ENCODE measurements around the gene SLC28A3.

The SLC28A3 gene

DNA sequence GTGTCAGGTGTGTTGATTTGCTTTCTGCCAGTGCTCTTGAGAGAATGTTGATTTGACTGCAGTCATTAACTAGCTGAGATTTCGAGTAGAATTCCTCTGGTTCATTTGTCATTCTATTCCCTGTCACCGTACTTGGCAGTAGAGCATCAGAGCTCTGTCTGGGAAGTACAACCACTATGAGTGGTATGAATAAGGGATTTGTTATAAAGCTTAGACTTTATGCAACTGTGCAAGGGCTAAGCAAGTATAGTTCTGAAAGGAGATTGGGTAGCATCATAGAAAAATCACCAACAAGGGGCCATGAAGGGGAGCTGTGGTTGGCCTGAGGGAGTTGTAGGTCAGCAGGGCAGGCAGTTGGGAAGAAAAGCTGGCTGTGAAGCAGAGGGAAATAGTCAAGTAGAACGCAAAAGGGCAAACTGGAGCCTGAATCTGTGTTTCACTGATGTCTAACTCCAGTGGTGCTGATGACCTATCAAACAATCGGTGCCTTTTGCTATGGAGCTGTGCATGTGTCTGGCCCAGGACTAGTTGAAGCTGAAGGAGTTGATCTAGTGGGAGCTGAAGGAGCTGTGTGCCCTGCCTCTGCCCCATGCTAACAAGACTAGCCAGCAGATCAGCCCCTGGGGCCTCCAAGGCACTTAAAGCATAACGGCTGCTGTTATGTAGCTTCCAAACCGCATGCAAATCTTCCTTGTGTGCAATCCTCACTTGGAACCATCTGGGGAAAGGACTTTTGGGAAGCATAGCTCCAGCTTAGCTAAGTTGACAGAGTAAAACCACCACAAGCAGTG lies 110.0 kb downstream of the SLC28A3 start:
- TF ChIP-seq, protein P1, sequence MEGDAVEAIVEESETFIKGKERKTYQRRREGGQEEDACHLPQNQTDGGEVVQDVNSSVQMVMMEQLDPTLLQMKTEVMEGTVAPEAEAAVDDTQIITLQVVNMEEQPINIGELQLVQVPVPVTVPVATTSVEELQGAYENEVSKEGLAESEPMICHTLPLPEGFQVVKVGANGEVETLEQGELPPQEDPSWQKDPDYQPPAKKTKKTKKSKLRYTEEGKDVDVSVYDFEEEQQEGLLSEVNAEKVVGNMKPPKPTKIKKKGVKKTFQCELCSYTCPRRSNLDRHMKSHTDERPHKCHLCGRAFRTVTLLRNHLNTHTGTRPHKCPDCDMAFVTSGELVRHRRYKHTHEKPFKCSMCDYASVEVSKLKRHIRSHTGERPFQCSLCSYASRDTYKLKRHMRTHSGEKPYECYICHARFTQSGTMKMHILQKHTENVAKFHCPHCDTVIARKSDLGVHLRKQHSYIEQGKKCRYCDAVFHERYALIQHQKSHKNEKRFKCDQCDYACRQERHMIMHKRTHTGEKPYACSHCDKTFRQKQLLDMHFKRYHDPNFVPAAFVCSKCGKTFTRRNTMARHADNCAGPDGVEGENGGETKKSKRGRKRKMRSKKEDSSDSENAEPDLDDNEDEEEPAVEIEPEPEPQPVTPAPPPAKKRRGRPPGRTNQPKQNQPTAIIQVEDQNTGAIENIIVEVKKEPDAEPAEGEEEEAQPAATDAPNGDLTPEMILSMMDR (IDR thresholded peaks at IDR 0.05; ENCODE audit: borderline replicate concordance, insufficient read depth, low read depth, low read length) = no peak
- no peak overlapping the region for H3K4me3 ChIP-seq (ENCODE audit: low read depth, low read length)

DNA sequence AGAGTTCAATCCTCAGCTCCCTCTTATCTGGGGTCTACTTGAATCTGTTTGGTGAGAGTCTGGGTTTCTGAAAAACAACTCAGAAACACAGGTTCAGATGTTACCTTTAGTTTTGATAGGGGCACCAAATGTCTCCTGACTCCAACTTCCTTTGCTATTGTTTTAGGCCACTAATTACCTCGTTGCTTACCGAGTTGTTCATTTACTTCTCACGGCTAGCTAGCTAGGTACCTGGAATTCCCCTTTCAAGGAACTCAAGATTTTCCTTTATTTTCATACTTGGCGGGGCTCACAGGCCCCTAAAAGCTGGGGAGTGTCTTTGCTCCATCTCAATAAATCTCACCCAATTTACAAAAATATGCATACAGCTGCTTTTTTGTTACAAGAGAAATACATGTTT lies 111.4 kb downstream of the SLC28A3 start:
- H3K4me3 ChIP-seq (ENCODE audit: low read depth, low read length) = no peak overlapping the region
- TF ChIP-seq, protein P1 (IDR thresholded peaks at IDR 0.05; ENCODE audit: borderline replicate concordance, insufficient read depth, low read depth, low read length) = no peak

DNA sequence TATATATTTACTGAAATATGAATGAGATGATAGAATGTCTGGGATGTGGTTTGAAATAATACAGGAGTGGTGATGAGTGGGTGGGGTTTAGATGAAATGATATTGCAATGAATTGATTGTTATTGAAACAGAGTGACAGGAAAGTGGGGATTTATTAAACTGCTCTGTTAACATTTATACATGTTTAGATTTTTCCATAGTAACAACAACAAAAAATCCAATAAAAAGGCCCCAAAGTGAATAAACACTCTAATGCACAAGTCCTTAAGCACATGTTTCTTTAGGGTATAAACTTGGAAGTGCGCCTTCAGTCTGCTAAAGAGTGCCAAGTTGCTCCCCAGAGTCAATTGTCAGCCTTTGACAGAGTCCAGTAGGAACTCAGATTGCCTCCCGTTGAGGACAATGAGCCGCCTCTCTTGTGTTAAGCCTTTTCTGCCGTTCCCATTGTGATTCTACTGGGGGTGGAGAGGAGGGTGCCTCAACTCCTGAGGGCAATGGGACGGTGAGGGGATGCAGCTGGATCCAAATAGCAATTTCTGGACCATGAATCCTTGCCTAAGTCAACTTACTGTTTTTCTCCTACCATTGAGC lies 112.3 kb downstream of the SLC28A3 start:
- TF ChIP-seq, protein P1 (IDR thresholded peaks at IDR 0.05; ENCODE audit: borderline replicate concordance, insufficient read depth, low read depth, low read length) = no peak

DNA sequence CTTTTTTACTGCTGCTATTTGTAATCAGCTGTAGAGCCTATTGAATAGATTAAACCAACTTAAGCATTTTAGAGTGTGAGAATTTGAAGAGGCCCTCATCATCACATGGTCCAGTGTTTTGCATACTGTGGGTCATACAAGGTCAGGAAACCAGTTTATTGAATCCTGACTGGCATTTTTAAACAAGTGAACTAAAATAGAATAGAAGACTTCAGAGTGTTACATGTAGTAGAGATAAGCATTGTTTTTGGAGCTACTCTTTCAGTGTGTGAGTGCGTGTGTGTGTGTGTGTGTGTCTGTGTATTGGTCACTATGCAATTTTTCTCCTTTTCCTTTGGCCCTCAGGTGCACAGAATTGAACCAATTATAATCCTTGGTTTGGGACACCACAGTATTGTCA lies 114.4 kb downstream of the SLC28A3 start:
- no peak overlapping the region for H3K4me3 ChIP-seq (ENCODE audit: low read depth, low read length)
- TF ChIP-seq, protein P1 (IDR thresholded peaks at IDR 0.05; ENCODE audit: borderline replicate concordance, insufficient read depth, low read depth, low read length) = no peak

More for the DNA sequence above, 112.3 kb downstream of the SLC28A3 start:
- H3K4me3 ChIP-seq (ENCODE audit: low read depth, low read length) = no peak overlapping the region
